Endodermal cell (in vitro differentiated cells): ENCODE data around the gene NIPBL. TPM values are rescaled to one million over a fixed set of nuclear protein-coding genes. Genes with fewer than 3 reads are reported as not detected.

Source experiments
- DNase-seq: peaks from one replicate; pipeline ENCODE4 v3.0.0-alpha.2; 2017
- H3K27ac ChIP-seq: 2 replicates; pipeline ENCODE4 v1.5.1; 2013; ENCODE audit warnings: mild to moderate bottlenecking, low read depth, low read length, moderate library complexity
- H3K27me3 ChIP-seq: 2 replicates; pipeline ENCODE4 v1.6.1; 2013; ENCODE audit warnings: mild to moderate bottlenecking, low read length, moderate library complexity; ENCODE audit not compliant: insufficient read depth, control insufficient read depth, poor library complexity, severe bottlenecking
- H3K36me3 ChIP-seq: 2 replicates; pipeline ENCODE4 v1.7.0; 2013; ENCODE audit warnings: mild to moderate bottlenecking, low read length, moderate library complexity; ENCODE audit not compliant: control insufficient read depth, insufficient read depth
- H3K4me1 ChIP-seq: one replicate; pipeline ENCODE4 v1.7.0; 2013; ENCODE audit warnings: low read length; ENCODE audit not compliant: control insufficient read depth, insufficient read depth
- H3K4me3 ChIP-seq: 2 replicates; pipeline ENCODE4 v1.5.1; 2013; ENCODE audit warnings: mild to moderate bottlenecking, low read length, moderate library complexity
- H3K9ac ChIP-seq: 2 replicates; pipeline ENCODE4 v1.6.1; 2013; ENCODE audit warnings: mild to moderate bottlenecking, low read length, moderate library complexity; ENCODE audit not compliant: poor library complexity, severe bottlenecking; ENCODE audit errors: extremely low read depth
- H3K9me3 ChIP-seq: 2 replicates; pipeline ENCODE4 v1.6.1; 2013; ENCODE audit warnings: mild to moderate bottlenecking, low read length, moderate library complexity; ENCODE audit not compliant: control insufficient read depth
- H3K27ac Mint-ChIP-seq: 2 replicates; pipeline ENCODE4 v1.8.0; 2020; ENCODE audit warnings: mixed read lengths
- H3K27me3 Mint-ChIP-seq: 2 replicates; pipeline ENCODE4 v1.8.0; 2021; ENCODE audit warnings: mild to moderate bottlenecking, mixed read lengths; ENCODE audit not compliant: insufficient read depth
- H3K36me3 Mint-ChIP-seq: 2 replicates; pipeline ENCODE4 v1.8.0; 2020; ENCODE audit warnings: low read depth, mixed read lengths
- H3K4me1 Mint-ChIP-seq: 2 replicates; pipeline ENCODE4 v1.8.0; 2020; ENCODE audit warnings: mixed read lengths
- H3K4me3 Mint-ChIP-seq: 2 replicates; pipeline ENCODE4 v1.8.0; 2020; ENCODE audit warnings: mild to moderate bottlenecking, moderate library complexity, mixed read lengths
- H3K9me3 Mint-ChIP-seq: 2 replicates; pipeline ENCODE4 v1.8.0; 2020; ENCODE audit warnings: mild to moderate bottlenecking, mixed read lengths
- CTCF ChIP-seq: fragments of 200-600 bp; sonication (generic); conservative IDR thresholded peaks from 2 replicates; pipeline ENCODE4 v1.5.0; 2021; ENCODE audit warnings: antibody characterized with exemption, mild to moderate bottlenecking
- WGBS, 2 experiments: methylation state at CpG; one replicate each; pipeline versions ENCODE4 v1.1.5 to v1.1.7; 2013; ENCODE audit warnings: missing lambda C conversion rate in 2 of 2, mixed read lengths in 1 of 2; ENCODE audit not compliant: insufficient coverage in 1 of 2, insufficient read length in 1 of 2; 5-methylcytosine and 5-hydroxymethylcytosine counted together
- total RNA-seq, 2 donors: library from RNA; stranded (reverse); fragmentation: NEBNext Ultra II Directional in 1 of 2; extraction: Animal tissue kit (Norgen Biotek cat#: 25700) in 1 of 2; gene quantifications; 2 replicates in 1 of 2; 3 replicates in 1 of 2; pipeline ENCODE4 v1.2.1, GENCODE V29; 2021

Gene NIPBL
- total RNA-seq, 2 donors from 2014 or later: 63.3 to 65.8 TPM

DNA sequence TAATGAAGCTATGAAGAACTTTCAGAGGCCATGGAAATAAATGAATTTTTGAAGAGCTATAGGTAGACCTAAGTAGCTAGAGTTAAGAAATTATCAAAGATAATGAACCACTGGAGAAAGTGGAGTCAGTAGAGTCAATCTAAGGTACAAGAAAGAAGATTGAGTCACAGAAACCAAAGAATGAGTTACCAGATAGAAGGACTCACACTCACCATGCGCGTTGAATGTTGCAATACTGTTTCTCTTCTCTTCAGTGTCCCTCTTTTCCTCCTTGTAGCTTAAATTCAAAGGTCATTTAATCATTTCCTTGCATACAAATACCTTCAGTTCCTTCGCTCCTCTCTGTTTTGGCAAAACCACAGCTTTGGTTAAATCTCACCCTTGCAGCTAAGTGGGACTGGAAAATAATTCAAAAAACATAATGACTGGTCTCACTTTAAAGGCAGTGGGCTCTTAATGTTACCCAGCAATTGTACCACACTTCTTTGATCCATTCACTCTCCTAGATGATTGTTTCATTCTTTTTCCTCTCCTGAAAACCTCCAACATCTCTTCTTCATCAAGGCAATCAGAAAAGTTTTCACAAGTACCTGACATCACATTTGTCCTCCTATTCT lies 58.3 kb downstream of the NIPBL start:
- H3K27ac Mint-ChIP-seq: no peak overlapping the region

DNA sequence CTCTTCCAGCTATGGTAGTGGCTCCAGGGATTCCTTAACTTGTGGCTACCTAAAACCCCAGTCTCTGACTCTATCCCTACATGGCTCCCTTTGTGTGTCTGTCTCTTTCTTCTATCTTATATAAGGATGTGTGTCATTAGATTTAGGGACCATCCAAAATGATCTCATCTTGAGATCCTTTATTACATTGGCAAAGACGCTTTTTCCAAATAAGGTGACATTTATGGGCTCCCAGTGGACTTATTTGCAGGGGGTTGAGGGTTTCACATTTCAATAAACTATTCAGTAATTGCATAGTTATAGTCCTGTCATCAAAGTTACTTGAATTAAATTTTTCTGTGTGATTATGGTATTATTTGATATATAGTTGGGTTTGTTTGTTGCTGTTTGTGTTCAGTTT lies 59.2 kb downstream of the NIPBL start:
- no peak overlapping the region for H3K9ac ChIP-seq
- no peaks in the 10 kb centered on the region for H3K4me1 ChIP-seq
- no peaks in the 10 kb centered on the region for H3K27me3 ChIP-seq
- H3K36me3 ChIP-seq: no peaks in the 10 kb centered on the region
- H3K27ac ChIP-seq: no peak overlapping the region
- Mint-ChIP-seq H3K36me3 (no peaks in the 10 kb centered on the region), H3K4me3 (no peak overlapping the region), H3K4me1 (peaks cover 10% of the 10 kb centered on the region), H3K27ac (no peak overlapping the region), H3K27me3 (no peaks in the 10 kb centered on the region), H3K9me3 (no peaks in the 10 kb centered on the region)
- 89 to 100% methylated on average over 1 of the region's 1 CpG for WGBS, 2 experiments
- no peaks in the 10 kb centered on the region for H3K9me3 ChIP-seq
- DNase-seq: no peak
- TF ChIP-seq CTCF: no peak
- no peak overlapping the region for H3K4me3 ChIP-seq

More for the DNA sequence above, 58.3 kb downstream of the NIPBL start:
- Histone ChIP-seq H3K36me3 (no peaks in the 10 kb centered on the region), H3K9me3 (no peaks in the 10 kb centered on the region), H3K9ac (no peak overlapping the region), H3K27me3 (no peaks in the 10 kb centered on the region), H3K4me1 (no peaks in the 10 kb centered on the region), H3K4me3 (no peak overlapping the region), H3K27ac (no peak overlapping the region)
- WGBS, 2 experiments: 94 to 95% methylated on average over 3 of the region's 3 CpGs
- H3K9me3 Mint-ChIP-seq: no peaks in the 10 kb centered on the region
- no peak for DNase-seq
- no peak overlapping the region for H3K4me3 Mint-ChIP-seq
- peaks cover 5% of the 10 kb centered on the region for H3K4me1 Mint-ChIP-seq
- no peaks in the 10 kb centered on the region for H3K27me3 Mint-ChIP-seq
- no peak for TF ChIP-seq CTCF
- no peaks in the 10 kb centered on the region for H3K36me3 Mint-ChIP-seq

GRCh38 chr5:36936309-36936708 lies 59.7 kb downstream of the NIPBL start:
- Mint-ChIP-seq H3K9me3 (no peaks in the 10 kb centered on the region), H3K4me3 (no peak overlapping the region), H3K27me3 (no peaks in the 10 kb centered on the region), H3K4me1 (peaks cover 10% of the 10 kb centered on the region), H3K36me3 (no peaks in the 10 kb centered on the region), H3K27ac (no peak overlapping the region)
- Histone ChIP-seq H3K36me3 (no peaks in the 10 kb centered on the region), H3K4me1 (no peaks in the 10 kb centered on the region), H3K4me3 (no peak overlapping the region), H3K9ac (no peak overlapping the region), H3K27ac (no peak overlapping the region), H3K27me3 (no peaks in the 10 kb centered on the region), H3K9me3 (no peaks in the 10 kb centered on the region)
- no peak for TF ChIP-seq CTCF
- 91 to 93% methylated on average over 3 of the region's 3 CpGs for WGBS, 2 experiments
- no peak for DNase-seq
